ENCODE data around the gene RNASE2.
"Not testable (repeated sequence)": the region's sequence is repeated elsewhere in the genome, so short reads cannot be mapped to it uniquely, and the experiment has no call there.

Gene RNASE2

DNA sequence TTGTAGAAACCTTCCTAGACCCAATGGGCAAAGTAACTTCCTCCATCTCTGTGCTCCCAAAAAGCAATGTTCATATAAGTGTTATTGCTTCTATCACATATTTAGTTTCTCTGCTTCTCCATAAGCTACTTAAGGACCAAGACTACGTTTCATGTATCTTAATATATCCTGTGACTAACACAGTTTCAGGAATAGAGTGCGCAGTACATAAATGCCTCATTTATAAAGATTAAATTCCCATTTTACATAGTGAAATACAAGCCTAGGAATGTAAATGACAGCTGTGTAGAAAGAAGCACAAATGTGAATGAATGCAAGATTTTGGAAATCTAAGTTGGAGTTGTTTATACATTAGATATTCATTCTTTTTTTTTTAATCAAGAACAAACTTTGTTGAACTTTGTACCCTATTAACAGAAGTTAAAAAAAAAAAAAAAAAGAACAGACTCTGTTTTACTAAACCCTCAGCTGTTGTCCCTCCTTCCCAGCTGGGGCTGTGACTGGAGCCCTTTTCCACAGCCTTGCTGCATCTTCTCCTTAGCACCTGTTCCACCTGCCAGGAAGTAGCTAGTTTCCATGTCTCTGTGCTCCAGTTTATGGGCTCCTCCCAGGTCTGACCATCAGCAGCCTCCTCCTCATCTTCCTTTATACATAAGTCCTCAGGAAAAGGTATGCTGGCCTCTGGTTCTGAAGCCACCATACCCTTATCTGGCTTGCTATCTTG, 27.5 kb downstream of the RNASE2 start:
- Histone ChIP-seq H3K27me3 (ENCODE audit: insufficient read depth, low read length) (peaks cover 4% of the 10 kb centered on the region; the same call in 1 of the 2 replicates), H3K4me1 (ENCODE audit: control insufficient read depth, insufficient read depth, low read length, unreplicated experiment) (peaks cover 12% of the 10 kb centered on the region), H2AFZ (ENCODE audit: low read length, unreplicated experiment) (no peak overlapping the region), H3K36me3 (ENCODE audit: insufficient read depth, low read length) (no peaks in the 10 kb centered on the region), H3K79me2 (ENCODE audit: control insufficient read depth, insufficient read depth, low read length, unreplicated experiment) (no peaks in the 10 kb centered on the region), H3K27ac (ENCODE audit: low read depth, low read length) (no peak overlapping the region), H3K4me3 (ENCODE audit: low read depth, low read length) (no peak overlapping the region)

DNA sequence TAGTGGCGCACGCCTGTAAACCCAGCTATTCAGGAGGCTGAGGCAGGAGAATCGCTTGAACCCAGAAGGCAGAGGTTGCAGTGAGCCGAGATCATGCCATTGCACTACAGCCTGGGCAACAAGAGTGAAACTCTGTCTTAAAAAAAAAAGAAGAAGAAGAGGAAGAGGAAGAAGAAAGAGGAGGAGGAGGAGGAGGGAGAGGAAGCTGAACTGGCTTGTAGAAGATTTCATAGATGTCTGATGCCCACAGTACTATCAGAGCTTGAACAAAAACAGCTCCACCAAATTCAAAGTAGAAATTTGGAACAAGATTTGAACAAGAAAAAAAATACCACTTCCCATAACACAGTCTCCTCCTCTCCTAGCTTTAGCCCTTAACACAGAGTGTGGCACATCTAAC, 30.4 kb downstream of the RNASE2 start:
- peaks cover 20% of the 10 kb centered on the region for H3K4me1 ChIP-seq (ENCODE audit: control insufficient read depth, insufficient read depth, low read length, unreplicated experiment)
- not testable (repeated sequence) for H3K36me3 ChIP-seq (ENCODE audit: insufficient read depth, low read length); H3K27ac ChIP-seq (ENCODE audit: low read depth, low read length); H3K4me3 ChIP-seq (ENCODE audit: low read depth, low read length); H3K27me3 ChIP-seq (ENCODE audit: insufficient read depth, low read length); H3K79me2 ChIP-seq (ENCODE audit: control insufficient read depth, insufficient read depth, low read length, unreplicated experiment); H2AFZ ChIP-seq (ENCODE audit: low read length, unreplicated experiment)

- peaks cover 19% of the 10 kb centered on the region for H3K79me2 ChIP-seq (ENCODE audit: control insufficient read depth, insufficient read depth, low read length, unreplicated experiment)
- H3K4me1 ChIP-seq (ENCODE audit: control insufficient read depth, insufficient read depth, low read length, unreplicated experiment) = peaks cover 27% of the 10 kb centered on the region
- H2AFZ ChIP-seq (ENCODE audit: low read length, unreplicated experiment) = peak overlapping the region; percentile 1
- peaks cover 4% of the 10 kb centered on the region; the same call in 1 of the 2 replicates for H3K27me3 ChIP-seq (ENCODE audit: insufficient read depth, low read length)
- H3K36me3 ChIP-seq (ENCODE audit: insufficient read depth, low read length) = no peaks in the 10 kb centered on the region
- H3K27ac ChIP-seq (ENCODE audit: low read depth, low read length) = peak overlapping the region; percentile 54
- H3K4me3 ChIP-seq (ENCODE audit: low read depth, low read length) = no peak overlapping the region
Measured at GRCh38 chr14:20986811-20987210, 31.5 kb downstream of the RNASE2 start.

GRCh38 chr14:20988717-20989470, 33.6 kb downstream of the RNASE2 start:
- Histone ChIP-seq H3K27me3 (ENCODE audit: insufficient read depth, low read length) (no peaks in the 10 kb centered on the region), H2AFZ (ENCODE audit: low read length, unreplicated experiment) (no peak overlapping the region), H3K27ac (ENCODE audit: low read depth, low read length) (peak overlapping the region; percentile 73), H3K79me2 (ENCODE audit: control insufficient read depth, insufficient read depth, low read length, unreplicated experiment) (peaks cover 26% of the 10 kb centered on the region), H3K4me1 (ENCODE audit: control insufficient read depth, insufficient read depth, low read length, unreplicated experiment) (peaks cover 27% of the 10 kb centered on the region), H3K36me3 (ENCODE audit: insufficient read depth, low read length) (peaks cover 13% of the 10 kb centered on the region; the same call in 1 of the 2 replicates), H3K4me3 (ENCODE audit: low read depth, low read length) (peak overlapping the region; percentile 58)

- Histone ChIP-seq H3K36me3 (ENCODE audit: insufficient read depth, low read length) (peaks cover 14% of the 10 kb centered on the region; the same call in 1 of the 2 replicates), H3K27ac (ENCODE audit: low read depth, low read length) (peak overlapping the region; percentile 73), H3K4me1 (ENCODE audit: control insufficient read depth, insufficient read depth, low read length, unreplicated experiment) (peaks cover 27% of the 10 kb centered on the region), H3K4me3 (ENCODE audit: low read depth, low read length) (peak overlapping the region; percentile 99), H3K27me3 (ENCODE audit: insufficient read depth, low read length) (no peaks in the 10 kb centered on the region), H2AFZ (ENCODE audit: low read length, unreplicated experiment) (no peak overlapping the region), H3K79me2 (ENCODE audit: control insufficient read depth, insufficient read depth, low read length, unreplicated experiment) (peaks cover 26% of the 10 kb centered on the region)
Measured at GRCh38 chr14:20989471-20989786, 34.1 kb downstream of the RNASE2 start.

DNA sequence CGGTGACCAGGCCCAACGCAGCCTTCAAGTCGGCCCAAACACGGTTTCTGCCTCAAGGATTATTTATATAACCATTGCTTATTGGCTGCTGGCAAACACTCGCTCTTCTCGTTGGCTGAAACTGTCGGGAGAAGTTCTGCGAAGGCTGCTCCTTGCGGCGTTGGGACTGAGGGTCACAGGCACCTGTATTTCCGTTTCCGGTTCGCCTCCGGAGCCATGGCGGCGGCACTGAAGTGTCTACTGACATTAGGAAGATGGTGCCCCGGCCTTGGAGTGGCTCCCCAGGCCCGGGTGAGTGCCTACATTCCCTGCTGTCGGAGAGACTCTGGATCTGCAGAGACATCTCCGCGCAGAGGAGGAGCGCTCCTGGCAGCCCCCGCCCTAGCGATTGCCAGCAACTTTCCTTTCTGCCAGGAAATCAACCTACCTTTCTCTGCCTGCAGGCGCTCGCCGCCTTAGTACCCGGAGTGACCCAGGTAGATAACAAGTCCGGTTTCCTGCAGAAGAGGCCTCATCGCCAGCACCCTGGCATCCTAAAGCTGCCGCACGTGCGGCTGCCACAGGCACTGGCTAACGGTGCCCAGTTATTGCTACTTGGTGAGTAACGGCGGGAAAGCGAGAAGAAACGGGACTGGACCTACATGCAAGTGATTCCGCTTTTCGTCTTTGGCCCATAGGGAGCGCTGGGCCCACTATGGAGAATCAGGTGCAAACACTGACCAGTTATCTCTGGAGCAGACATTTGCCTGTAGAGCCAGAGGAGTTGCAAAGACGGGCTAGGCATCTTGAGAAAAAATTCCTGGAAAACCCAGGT, 34.7 kb downstream of the RNASE2 start, which contains the start of gene METTL17:
TSS of gene METTL17 (plus strand) at position 194 of the 814 bp plus-strand sequence. CDS start at position 217, 23 bp downstream.
- no peaks in the 10 kb centered on the region for H3K27me3 ChIP-seq (ENCODE audit: insufficient read depth, low read length)
- H3K4me3 ChIP-seq (ENCODE audit: low read depth, low read length) = peak within 1 kb of the TSS; percentile 99
- H3K4me1 ChIP-seq (ENCODE audit: control insufficient read depth, insufficient read depth, low read length, unreplicated experiment) = peaks cover 27% of the 10 kb centered on the region
- H2AFZ ChIP-seq (ENCODE audit: low read length, unreplicated experiment) = peak within 1 kb of the TSS; percentile 97
- peaks cover 17% of the 10 kb centered on the region for H3K36me3 ChIP-seq (ENCODE audit: insufficient read depth, low read length)
- H3K79me2 ChIP-seq (ENCODE audit: control insufficient read depth, insufficient read depth, low read length, unreplicated experiment) = peaks cover 26% of the 10 kb centered on the region
- peak within 1 kb of the TSS; percentile 73 for H3K27ac ChIP-seq (ENCODE audit: low read depth, low read length)

GRCh38 chr14:20996521-20996920, 41.2 kb downstream of the RNASE2 start:
- Histone ChIP-seq H3K4me1 (ENCODE audit: control insufficient read depth, insufficient read depth, low read length, unreplicated experiment) (peaks cover 4% of the 10 kb centered on the region), H3K36me3 (ENCODE audit: insufficient read depth, low read length) (peaks cover 28% of the 10 kb centered on the region), H2AFZ (ENCODE audit: low read length, unreplicated experiment) (no peak overlapping the region)

GRCh38 chr14:20997115-20997514, 41.8 kb downstream of the RNASE2 start:
- no peak overlapping the region for H3K4me3 ChIP-seq (ENCODE audit: low read depth, low read length)
- H3K4me1 ChIP-seq (ENCODE audit: control insufficient read depth, insufficient read depth, low read length, unreplicated experiment) = peaks cover 4% of the 10 kb centered on the region
- H3K27ac ChIP-seq (ENCODE audit: low read depth, low read length) = no peak overlapping the region
- peaks cover 4% of the 10 kb centered on the region for H3K79me2 ChIP-seq (ENCODE audit: control insufficient read depth, insufficient read depth, low read length, unreplicated experiment)
- H3K36me3 ChIP-seq (ENCODE audit: insufficient read depth, low read length) = peaks cover 25% of the 10 kb centered on the region
- no peak overlapping the region for H2AFZ ChIP-seq (ENCODE audit: low read length, unreplicated experiment)
- H3K27me3 ChIP-seq (ENCODE audit: insufficient read depth, low read length) = no peaks in the 10 kb centered on the region

More at GRCh38 chr14:20996521-20996920, 41.2 kb downstream of the RNASE2 start:
- Histone ChIP-seq H3K27ac (ENCODE audit: low read depth, low read length) (no peak overlapping the region), H3K79me2 (ENCODE audit: control insufficient read depth, insufficient read depth, low read length, unreplicated experiment) (peaks cover 10% of the 10 kb centered on the region), H3K27me3 (ENCODE audit: insufficient read depth, low read length) (no peaks in the 10 kb centered on the region), H3K4me3 (ENCODE audit: low read depth, low read length) (no peak overlapping the region)

- Histone ChIP-seq H3K36me3 (ENCODE audit: insufficient read depth, low read length) (peaks cover 20% of the 10 kb centered on the region), H2AFZ (ENCODE audit: low read length, unreplicated experiment) (no peak overlapping the region), H3K27ac (ENCODE audit: low read depth, low read length) (no peak overlapping the region), H3K4me1 (ENCODE audit: control insufficient read depth, insufficient read depth, low read length, unreplicated experiment) (peaks cover 4% of the 10 kb centered on the region), H3K79me2 (ENCODE audit: control insufficient read depth, insufficient read depth, low read length, unreplicated experiment) (no peaks in the 10 kb centered on the region), H3K4me3 (ENCODE audit: low read depth, low read length) (no peak overlapping the region), H3K27me3 (ENCODE audit: insufficient read depth, low read length) (no peaks in the 10 kb centered on the region)
Measured at GRCh38 chr14:20997564-20997963, 42.3 kb downstream of the RNASE2 start.

DNA sequence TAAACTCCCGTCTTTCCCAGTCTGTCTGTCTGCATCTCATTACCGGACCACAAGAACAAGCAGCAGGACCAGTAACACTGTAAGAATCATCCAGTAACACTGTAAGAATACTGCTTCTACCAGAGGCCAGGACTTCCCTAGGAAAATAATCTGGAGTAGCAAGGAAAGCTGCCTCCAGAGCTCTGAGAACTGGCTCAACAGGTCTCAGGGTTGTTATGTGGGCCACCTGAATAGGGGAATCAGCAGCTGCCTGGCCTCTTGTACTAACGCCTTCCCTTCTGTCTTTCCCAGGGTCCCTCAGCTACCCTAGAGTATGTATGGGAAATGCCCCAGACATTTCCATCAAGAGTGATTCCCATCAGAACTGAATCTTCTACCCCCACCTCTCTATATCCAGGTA, 42.9 kb downstream of the RNASE2 start:
- Histone ChIP-seq H3K4me3 (ENCODE audit: low read depth, low read length) (no peak overlapping the region), H3K27ac (ENCODE audit: low read depth, low read length) (no peak overlapping the region), H3K36me3 (ENCODE audit: insufficient read depth, low read length) (peaks cover 15% of the 10 kb centered on the region), H3K4me1 (ENCODE audit: control insufficient read depth, insufficient read depth, low read length, unreplicated experiment) (peaks cover 4% of the 10 kb centered on the region), H3K79me2 (ENCODE audit: control insufficient read depth, insufficient read depth, low read length, unreplicated experiment) (no peaks in the 10 kb centered on the region), H3K27me3 (ENCODE audit: insufficient read depth, low read length) (no peaks in the 10 kb centered on the region), H2AFZ (ENCODE audit: low read length, unreplicated experiment) (no peak overlapping the region)
